ENCODE data around the gene PUS7. TPM values are rescaled to one million over a fixed set of nuclear protein-coding genes. Genes with fewer than 3 reads are reported as not detected.

Gene PUS7
- total and polyA plus RNA-seq, 2 donors (not counting 3 experiments of a cell fraction or from before 2014, with no cell fraction given): 15.8 to 33.9 TPM

GRCh38 chr7:105461518-105461917 lies 60.6 kb downstream of the PUS7 start:
- DNase-seq (ENCODE audit: low read depth, low spot score) (no peak), FAIRE-seq (no peak)
- no peak overlapping the region for H3K4me2 ChIP-seq (ENCODE audit: insufficient read depth, low read length)
- H3K27ac ChIP-seq (ENCODE audit: insufficient read depth, low read depth, low read length): no peak overlapping the region
- ChIA-PET POLR2A (no interaction called here), CTCF (no interaction called here)
- H3K4me1 ChIP-seq (ENCODE audit: control insufficient read depth, extremely low read depth, insufficient read depth, low read length): no peaks in the 10 kb centered on the region
- peaks cover 5% of the 10 kb centered on the region in 2 experiments for H3K36me3 ChIP-seq (ENCODE audit: control insufficient read depth in 2 of 2, extremely low read depth in 1 of 2, insufficient read depth in 2 of 2, low read length in 2 of 2)
- no peaks in the 10 kb centered on the region for H3K9me3 ChIP-seq (replicated peaks; ENCODE audit: control insufficient read depth, insufficient read depth, low read length)
- dilution Hi-C loops (cut with MboI; ENCODE audit: extremely low pct_ligation_motif_present, low sequenced_read_pairs): no loop called here
- intact Hi-C loops (cut with micrococcal nuclease): no loop called here
- no peak overlapping the region for H3K9ac ChIP-seq (replicated peaks; ENCODE audit: extremely low read depth, insufficient read depth, low read length)
- no TSS peak for BruUV-seq (replicated peaks)
- H3K9me1 ChIP-seq (replicated peaks; ENCODE audit: control insufficient read depth, extremely low read depth, insufficient read depth, low read length): no peaks in the 10 kb centered on the region
- H3K79me2 ChIP-seq (ENCODE audit: control insufficient read depth, insufficient read depth, low read length): no peaks in the 10 kb centered on the region
- no peak overlapping the region for H2AFZ ChIP-seq (ENCODE audit: low read depth, low read length)
- H4K20me1 ChIP-seq (replicated peaks; ENCODE audit: control insufficient read depth, extremely low read depth, insufficient read depth, low read length): no peaks in the 10 kb centered on the region
- TF ChIP-seq JUN (IDR thresholded peaks at IDR 0.05; ENCODE audit: borderline replicate concordance, insufficient read depth, insufficient read length, low read depth): no peak
- TF ChIP-seq CTCF (IDR thresholded peaks at IDR 0.05; ENCODE audit: extremely low read depth in 1 of 2, insufficient read depth in 1 of 2, low read depth in 1 of 2, low read length in 2 of 2): no peak
- no peak for TF ChIP-seq EZH2 (IDR thresholded peaks at IDR 0.05; ENCODE audit: borderline replicate concordance, low read depth, low read length, severe bottlenecking)
- TF ChIP-seq POLR2AphosphoS5 (IDR thresholded peaks at IDR 0.05; ENCODE audit: insufficient read depth, low read depth, low read length): no peak
- TF ChIP-seq MYC (IDR thresholded peaks at IDR 0.05; ENCODE audit: low read depth, low read length): no peak
- TF ChIP-seq POLR2A (IDR thresholded peaks at IDR 0.05; ENCODE audit: low read depth, low read length): no peak
- TF ChIP-seq MAX (IDR thresholded peaks at IDR 0.05; ENCODE audit: insufficient read depth, insufficient read length): no peak
- TF ChIP-seq GATA2 (IDR thresholded peaks at IDR 0.05; ENCODE audit: insufficient read depth, insufficient read length, low read depth, low read length): no peak
- TF ChIP-seq FOS (IDR thresholded peaks at IDR 0.05; ENCODE audit: borderline replicate concordance, insufficient read depth, low read length): no peak
- no peak overlapping the region for H3K4me3 ChIP-seq (replicated peaks in 1 of 3; ENCODE audit: insufficient read depth in 1 of 3, low read depth in 1 of 3, low read length in 3 of 3)
- no peaks in the 10 kb centered on the region for H3K27me3 ChIP-seq (ENCODE audit: control insufficient read depth in 2 of 2, insufficient read depth in 2 of 2, low read length in 2 of 2)

All from endothelial cell of umbilical vein (primary cell).